Measurements from ENCODE around the gene CDC42EP3. TPM values are rescaled to one million over a fixed set of nuclear protein-coding genes. Genes with fewer than 3 reads are reported as not detected.

The CDC42EP3 gene
- total and polyA plus RNA-seq, 2 experiments from 2014 or later, result 31.4 TPM

DNA sequence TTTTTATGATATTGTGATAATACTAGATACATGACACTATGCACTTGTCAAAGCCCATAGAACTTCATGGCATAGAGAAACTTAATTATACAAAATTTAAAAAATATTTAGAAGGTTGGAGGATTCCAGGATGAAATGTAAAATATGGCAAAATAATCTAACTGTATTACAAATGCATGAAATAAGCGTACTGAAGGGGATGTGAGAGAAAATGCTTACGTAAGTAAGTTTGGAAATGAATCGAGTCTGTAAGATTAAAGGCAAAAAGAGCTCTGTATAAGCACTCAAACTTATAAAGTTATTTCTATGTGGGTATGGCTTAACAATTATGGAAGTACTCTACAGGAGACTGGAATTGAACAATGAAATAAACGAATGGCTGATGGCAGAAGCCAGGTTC is 13.4 kb upstream of the CDC42EP3 start (continued):
- TF ChIP-seq, protein P1, sequence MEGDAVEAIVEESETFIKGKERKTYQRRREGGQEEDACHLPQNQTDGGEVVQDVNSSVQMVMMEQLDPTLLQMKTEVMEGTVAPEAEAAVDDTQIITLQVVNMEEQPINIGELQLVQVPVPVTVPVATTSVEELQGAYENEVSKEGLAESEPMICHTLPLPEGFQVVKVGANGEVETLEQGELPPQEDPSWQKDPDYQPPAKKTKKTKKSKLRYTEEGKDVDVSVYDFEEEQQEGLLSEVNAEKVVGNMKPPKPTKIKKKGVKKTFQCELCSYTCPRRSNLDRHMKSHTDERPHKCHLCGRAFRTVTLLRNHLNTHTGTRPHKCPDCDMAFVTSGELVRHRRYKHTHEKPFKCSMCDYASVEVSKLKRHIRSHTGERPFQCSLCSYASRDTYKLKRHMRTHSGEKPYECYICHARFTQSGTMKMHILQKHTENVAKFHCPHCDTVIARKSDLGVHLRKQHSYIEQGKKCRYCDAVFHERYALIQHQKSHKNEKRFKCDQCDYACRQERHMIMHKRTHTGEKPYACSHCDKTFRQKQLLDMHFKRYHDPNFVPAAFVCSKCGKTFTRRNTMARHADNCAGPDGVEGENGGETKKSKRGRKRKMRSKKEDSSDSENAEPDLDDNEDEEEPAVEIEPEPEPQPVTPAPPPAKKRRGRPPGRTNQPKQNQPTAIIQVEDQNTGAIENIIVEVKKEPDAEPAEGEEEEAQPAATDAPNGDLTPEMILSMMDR (conservative IDR thresholded peaks at IDR 0.05; ENCODE audit: low read depth in 2 of 2), result no peak
- TF ChIP-seq, protein P2, sequence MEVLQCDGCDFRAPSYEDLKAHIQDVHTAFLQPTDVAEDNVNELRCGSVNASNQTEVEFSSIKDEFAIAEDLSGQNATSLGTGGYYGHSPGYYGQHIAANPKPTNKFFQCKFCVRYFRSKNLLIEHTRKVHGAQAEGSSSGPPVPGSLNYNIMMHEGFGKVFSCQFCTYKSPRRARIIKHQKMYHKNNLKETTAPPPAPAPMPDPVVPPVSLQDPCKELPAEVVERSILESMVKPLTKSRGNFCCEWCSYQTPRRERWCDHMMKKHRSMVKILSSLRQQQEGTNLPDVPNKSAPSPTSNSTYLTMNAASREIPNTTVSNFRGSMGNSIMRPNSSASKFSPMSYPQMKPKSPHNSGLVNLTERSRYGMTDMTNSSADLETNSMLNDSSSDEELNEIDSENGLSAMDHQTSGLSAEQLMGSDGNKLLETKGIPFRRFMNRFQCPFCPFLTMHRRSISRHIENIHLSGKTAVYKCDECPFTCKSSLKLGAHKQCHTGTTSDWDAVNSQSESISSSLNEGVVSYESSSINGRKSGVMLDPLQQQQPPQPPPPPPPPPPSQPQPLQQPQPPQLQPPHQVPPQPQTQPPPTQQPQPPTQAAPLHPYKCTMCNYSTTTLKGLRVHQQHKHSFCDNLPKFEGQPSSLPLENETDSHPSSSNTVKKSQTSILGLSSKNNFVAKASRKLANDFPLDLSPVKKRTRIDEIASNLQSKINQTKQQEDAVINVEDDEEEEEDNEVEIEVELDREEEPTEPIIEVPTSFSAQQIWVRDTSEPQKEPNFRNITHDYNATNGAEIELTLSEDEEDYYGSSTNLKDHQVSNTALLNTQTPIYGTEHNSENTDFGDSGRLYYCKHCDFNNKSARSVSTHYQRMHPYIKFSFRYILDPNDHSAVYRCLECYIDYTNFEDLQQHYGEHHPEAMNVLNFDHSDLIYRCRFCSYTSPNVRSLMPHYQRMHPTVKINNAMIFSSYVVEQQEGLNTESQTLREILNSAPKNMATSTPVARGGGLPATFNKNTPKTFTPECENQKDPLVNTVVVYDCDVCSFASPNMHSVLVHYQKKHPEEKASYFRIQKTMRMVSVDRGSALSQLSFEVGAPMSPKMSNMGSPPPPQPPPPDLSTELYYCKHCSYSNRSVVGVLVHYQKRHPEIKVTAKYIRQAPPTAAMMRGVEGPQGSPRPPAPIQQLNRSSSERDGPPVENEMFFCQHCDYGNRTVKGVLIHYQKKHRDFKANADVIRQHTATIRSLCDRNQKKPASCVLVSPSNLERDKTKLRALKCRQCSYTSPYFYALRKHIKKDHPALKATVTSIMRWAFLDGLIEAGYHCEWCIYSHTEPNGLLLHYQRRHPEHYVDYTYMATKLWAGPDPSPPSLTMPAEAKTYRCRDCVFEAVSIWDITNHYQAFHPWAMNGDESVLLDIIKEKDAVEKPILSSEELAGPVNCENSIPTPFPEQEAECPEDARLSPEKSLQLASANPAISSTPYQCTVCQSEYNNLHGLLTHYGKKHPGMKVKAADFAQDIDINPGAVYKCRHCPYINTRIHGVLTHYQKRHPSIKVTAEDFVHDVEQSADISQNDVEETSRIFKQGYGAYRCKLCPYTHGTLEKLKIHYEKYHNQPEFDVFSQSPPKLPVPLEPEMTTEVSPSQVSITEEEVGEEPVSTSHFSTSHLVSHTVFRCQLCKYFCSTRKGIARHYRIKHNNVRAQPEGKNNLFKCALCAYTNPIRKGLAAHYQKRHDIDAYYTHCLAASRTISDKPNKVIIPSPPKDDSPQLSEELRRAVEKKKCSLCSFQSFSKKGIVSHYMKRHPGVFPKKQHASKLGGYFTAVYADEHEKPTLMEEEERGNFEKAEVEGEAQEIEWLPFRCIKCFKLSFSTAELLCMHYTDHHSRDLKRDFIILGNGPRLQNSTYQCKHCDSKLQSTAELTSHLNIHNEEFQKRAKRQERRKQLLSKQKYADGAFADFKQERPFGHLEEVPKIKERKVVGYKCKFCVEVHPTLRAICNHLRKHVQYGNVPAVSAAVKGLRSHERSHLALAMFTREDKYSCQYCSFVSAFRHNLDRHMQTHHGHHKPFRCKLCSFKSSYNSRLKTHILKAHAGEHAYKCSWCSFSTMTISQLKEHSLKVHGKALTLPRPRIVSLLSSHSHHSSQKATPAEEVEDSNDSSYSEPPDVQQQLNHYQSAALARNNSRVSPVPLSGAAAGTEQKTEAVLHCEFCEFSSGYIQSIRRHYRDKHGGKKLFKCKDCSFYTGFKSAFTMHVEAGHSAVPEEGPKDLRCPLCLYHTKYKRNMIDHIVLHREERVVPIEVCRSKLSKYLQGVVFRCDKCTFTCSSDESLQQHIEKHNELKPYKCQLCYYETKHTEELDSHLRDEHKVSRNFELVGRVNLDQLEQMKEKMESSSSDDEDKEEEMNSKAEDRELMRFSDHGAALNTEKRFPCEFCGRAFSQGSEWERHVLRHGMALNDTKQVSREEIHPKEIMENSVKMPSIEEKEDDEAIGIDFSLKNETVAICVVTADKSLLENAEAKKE (CRISPR knock-in tag; IDR thresholded peaks at IDR 0.05), result no peak
- no peak for TF ChIP-seq NANOG (IDR thresholded peaks at IDR 0.05; ENCODE audit: borderline replicate concordance)
- TF ChIP-seq JUNB (IDR thresholded peaks at IDR 0.05; ENCODE audit: unreplicated experiment), result no peak

DNA sequence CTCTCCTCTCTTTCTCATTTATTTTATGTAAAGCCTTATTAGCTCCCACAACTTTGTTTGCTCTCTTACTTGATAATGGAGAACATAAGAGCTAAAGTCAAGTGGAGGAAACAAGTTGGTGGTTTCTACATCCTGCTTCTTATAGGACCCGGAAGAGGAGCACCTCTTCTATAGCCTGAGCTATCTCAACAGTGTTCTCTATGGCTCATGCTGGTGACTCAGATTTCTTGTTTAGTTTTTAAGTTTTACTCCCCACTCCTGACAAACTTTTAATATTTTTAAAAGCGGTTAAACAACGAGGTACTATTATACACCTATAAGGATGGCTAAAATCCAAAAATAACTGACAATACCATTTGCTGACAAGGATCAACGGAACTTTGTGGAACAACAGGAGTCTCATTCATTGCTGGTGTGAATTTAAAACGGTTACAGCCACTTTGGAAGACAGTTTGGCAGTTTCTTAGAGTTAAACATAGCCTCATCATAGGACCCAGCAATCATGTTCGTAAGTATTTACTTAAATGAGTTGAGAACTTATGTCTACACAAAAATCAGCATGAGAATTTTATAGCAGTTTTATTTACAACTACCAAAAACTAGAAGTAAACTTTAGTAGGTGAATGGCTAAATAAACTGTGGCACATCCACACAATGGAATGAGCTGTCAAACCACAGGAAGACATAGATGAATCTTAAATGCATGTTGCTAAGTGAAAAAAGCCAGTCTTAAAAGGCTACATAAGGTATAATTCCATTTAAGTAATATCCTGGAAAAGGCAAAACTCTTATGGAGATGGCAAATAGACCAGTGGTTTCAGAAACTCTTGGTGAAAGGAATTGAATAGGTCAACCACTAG is 12.7 kb upstream of the CDC42EP3 start:
- H2AFZ ChIP-seq, result no peak overlapping the region
- no peaks in the 10 kb centered on the region for H3K79me2 ChIP-seq (replicated peaks; ENCODE audit: insufficient read depth)
- Mint-ChIP-seq H3K9me3 (no peaks in the 10 kb centered on the region), H3K4me3 (no peak overlapping the region), H3K27ac (no peak overlapping the region), H3K4me1 (no peaks in the 10 kb centered on the region; the same call in 2 of the 3 replicates), H3K36me3 (ENCODE audit: low read depth) (no peaks in the 10 kb centered on the region), H3K27me3 (ENCODE audit: insufficient read depth, low read depth, poor library complexity) (no peaks in the 10 kb centered on the region)
- H3K4me3 ChIP-seq, result no peak overlapping the region
- no peaks in the 10 kb centered on the region for H3K36me3 ChIP-seq (ENCODE audit: insufficient read depth)
- H3K4me1 ChIP-seq (ENCODE audit: insufficient read depth), result no peaks in the 10 kb centered on the region
- H3K4me2 ChIP-seq, result no peak overlapping the region
- ATAC-seq (no peak), DNase-seq (ENCODE audit: low spot score) (no peak)
- peaks cover 26% of the 10 kb centered on the region for H3K9me2 ChIP-seq (ENCODE audit: insufficient read depth)
- no peaks in the 10 kb centered on the region for H4K20me1 ChIP-seq (replicated peaks; ENCODE audit: insufficient read depth)
- no peak overlapping the region for H3K27ac ChIP-seq (ENCODE audit: low read depth)
- no peaks in the 10 kb centered on the region for H3K27me3 ChIP-seq (ENCODE audit: insufficient read depth)
- no peaks in the 10 kb centered on the region for H3F3A ChIP-seq (replicated peaks; ENCODE audit: low read depth)
- no peak for TF ChIP-seq EZH2phosphoT487 (IDR thresholded peaks at IDR 0.05; ENCODE audit: unreplicated experiment)
- no peak for TF ChIP-seq NANOG (IDR thresholded peaks at IDR 0.05; ENCODE audit: borderline replicate concordance)
- TF ChIP-seq, protein P3, sequence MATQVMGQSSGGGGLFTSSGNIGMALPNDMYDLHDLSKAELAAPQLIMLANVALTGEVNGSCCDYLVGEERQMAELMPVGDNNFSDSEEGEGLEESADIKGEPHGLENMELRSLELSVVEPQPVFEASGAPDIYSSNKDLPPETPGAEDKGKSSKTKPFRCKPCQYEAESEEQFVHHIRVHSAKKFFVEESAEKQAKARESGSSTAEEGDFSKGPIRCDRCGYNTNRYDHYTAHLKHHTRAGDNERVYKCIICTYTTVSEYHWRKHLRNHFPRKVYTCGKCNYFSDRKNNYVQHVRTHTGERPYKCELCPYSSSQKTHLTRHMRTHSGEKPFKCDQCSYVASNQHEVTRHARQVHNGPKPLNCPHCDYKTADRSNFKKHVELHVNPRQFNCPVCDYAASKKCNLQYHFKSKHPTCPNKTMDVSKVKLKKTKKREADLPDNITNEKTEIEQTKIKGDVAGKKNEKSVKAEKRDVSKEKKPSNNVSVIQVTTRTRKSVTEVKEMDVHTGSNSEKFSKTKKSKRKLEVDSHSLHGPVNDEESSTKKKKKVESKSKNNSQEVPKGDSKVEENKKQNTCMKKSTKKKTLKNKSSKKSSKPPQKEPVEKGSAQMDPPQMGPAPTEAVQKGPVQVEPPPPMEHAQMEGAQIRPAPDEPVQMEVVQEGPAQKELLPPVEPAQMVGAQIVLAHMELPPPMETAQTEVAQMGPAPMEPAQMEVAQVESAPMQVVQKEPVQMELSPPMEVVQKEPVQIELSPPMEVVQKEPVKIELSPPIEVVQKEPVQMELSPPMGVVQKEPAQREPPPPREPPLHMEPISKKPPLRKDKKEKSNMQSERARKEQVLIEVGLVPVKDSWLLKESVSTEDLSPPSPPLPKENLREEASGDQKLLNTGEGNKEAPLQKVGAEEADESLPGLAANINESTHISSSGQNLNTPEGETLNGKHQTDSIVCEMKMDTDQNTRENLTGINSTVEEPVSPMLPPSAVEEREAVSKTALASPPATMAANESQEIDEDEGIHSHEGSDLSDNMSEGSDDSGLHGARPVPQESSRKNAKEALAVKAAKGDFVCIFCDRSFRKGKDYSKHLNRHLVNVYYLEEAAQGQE (IDR thresholded peaks at IDR 0.05; ENCODE audit: unreplicated experiment), result no peak
- TF ChIP-seq ZNF114 (CRISPR knock-in tag; IDR thresholded peaks at IDR 0.05), result no peak
- no peak for TF ChIP-seq EZH2 (IDR thresholded peaks at IDR 0.05; ENCODE audit: low read depth, unreplicated experiment)
